ENCODE results near the gene ARID3B.
"Not testable (repeated sequence)": the region's sequence is repeated elsewhere in the genome, so short reads cannot be mapped to it uniquely, and the experiment has no call there.

DNA sequence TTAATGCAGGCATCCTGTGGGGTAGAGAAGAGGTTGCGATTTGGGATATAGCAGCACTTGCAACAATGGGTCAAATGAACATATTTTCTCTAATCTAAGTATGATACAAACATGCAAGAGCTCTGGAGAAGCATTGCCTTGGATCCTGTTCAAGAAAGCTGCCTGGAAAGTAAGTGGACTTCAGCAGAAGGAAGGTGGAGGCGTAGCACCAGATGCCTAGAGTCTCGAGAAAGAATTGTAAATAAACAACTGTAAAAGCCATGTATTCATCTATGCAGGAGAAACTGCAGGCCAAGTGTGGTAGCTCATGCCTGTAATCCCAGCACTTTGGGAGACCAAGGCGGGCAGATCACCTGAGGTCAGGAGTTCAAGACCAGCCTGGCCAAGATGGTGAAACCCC lies 27.0 kb upstream of the ARID3B start:
- TF ChIP-seq POLR2AphosphoS5 (IDR thresholded peaks at IDR 0.05; ENCODE audit: insufficient read depth in 1 of 2, low read depth in 1 of 2) = not testable (repeated sequence)
- TF ChIP-seq, protein P1, sequence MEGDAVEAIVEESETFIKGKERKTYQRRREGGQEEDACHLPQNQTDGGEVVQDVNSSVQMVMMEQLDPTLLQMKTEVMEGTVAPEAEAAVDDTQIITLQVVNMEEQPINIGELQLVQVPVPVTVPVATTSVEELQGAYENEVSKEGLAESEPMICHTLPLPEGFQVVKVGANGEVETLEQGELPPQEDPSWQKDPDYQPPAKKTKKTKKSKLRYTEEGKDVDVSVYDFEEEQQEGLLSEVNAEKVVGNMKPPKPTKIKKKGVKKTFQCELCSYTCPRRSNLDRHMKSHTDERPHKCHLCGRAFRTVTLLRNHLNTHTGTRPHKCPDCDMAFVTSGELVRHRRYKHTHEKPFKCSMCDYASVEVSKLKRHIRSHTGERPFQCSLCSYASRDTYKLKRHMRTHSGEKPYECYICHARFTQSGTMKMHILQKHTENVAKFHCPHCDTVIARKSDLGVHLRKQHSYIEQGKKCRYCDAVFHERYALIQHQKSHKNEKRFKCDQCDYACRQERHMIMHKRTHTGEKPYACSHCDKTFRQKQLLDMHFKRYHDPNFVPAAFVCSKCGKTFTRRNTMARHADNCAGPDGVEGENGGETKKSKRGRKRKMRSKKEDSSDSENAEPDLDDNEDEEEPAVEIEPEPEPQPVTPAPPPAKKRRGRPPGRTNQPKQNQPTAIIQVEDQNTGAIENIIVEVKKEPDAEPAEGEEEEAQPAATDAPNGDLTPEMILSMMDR (IDR thresholded peaks at IDR 0.05) = not testable (repeated sequence)

Measured in vagina (tissue), 2 donors.